Panc1 (cell line): ENCODE data around the gene NUDT16.

Source experiments
- TF ChIP-seq, protein P1 (sequence below): fragments of 450-650 bp; IDR thresholded peaks from 2 replicates; pipeline ENCODE4 v1.5.1; 2017; ENCODE audit warnings: mild to moderate bottlenecking
- TF ChIP-seq, protein P2 (sequence below), 2 experiments: IDR thresholded peaks; 2 replicates each; pipeline ENCODE4 v1.6.1; 2011 to 2012; ENCODE audit warnings: low read depth in 2 of 2, control low read depth in 1 of 2, low read length in 1 of 2, mild to moderate bottlenecking in 1 of 2, moderate library complexity in 1 of 2; ENCODE audit not compliant: insufficient read depth in 1 of 2

DNA sequence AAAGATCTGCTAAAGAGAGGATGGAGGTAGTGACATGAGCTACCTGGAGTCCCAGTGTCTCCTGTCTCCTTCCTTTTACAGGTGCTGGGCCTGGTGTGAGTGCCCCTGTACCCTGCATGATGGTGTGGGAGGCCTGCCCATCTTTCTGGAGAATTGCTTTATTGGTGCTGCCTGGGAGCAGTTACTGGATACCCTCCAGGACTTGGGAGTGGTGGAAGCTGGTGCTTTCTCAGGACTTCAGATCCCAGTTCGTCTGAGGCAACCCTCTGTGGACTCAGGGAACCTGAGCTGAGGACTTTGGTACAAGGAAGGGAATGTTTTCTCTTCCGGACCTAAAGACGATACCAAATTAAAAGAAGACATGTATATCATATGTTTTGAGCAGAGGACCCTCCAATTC, 18.3 kb upstream of the NUDT16 start:
- TF ChIP-seq, protein P1, sequence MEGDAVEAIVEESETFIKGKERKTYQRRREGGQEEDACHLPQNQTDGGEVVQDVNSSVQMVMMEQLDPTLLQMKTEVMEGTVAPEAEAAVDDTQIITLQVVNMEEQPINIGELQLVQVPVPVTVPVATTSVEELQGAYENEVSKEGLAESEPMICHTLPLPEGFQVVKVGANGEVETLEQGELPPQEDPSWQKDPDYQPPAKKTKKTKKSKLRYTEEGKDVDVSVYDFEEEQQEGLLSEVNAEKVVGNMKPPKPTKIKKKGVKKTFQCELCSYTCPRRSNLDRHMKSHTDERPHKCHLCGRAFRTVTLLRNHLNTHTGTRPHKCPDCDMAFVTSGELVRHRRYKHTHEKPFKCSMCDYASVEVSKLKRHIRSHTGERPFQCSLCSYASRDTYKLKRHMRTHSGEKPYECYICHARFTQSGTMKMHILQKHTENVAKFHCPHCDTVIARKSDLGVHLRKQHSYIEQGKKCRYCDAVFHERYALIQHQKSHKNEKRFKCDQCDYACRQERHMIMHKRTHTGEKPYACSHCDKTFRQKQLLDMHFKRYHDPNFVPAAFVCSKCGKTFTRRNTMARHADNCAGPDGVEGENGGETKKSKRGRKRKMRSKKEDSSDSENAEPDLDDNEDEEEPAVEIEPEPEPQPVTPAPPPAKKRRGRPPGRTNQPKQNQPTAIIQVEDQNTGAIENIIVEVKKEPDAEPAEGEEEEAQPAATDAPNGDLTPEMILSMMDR = no peak
- TF ChIP-seq, protein P2, sequence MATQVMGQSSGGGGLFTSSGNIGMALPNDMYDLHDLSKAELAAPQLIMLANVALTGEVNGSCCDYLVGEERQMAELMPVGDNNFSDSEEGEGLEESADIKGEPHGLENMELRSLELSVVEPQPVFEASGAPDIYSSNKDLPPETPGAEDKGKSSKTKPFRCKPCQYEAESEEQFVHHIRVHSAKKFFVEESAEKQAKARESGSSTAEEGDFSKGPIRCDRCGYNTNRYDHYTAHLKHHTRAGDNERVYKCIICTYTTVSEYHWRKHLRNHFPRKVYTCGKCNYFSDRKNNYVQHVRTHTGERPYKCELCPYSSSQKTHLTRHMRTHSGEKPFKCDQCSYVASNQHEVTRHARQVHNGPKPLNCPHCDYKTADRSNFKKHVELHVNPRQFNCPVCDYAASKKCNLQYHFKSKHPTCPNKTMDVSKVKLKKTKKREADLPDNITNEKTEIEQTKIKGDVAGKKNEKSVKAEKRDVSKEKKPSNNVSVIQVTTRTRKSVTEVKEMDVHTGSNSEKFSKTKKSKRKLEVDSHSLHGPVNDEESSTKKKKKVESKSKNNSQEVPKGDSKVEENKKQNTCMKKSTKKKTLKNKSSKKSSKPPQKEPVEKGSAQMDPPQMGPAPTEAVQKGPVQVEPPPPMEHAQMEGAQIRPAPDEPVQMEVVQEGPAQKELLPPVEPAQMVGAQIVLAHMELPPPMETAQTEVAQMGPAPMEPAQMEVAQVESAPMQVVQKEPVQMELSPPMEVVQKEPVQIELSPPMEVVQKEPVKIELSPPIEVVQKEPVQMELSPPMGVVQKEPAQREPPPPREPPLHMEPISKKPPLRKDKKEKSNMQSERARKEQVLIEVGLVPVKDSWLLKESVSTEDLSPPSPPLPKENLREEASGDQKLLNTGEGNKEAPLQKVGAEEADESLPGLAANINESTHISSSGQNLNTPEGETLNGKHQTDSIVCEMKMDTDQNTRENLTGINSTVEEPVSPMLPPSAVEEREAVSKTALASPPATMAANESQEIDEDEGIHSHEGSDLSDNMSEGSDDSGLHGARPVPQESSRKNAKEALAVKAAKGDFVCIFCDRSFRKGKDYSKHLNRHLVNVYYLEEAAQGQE (IDR thresholded peaks at IDR 0.05; ENCODE audit: insufficient read depth in 1 of 2, low read depth in 2 of 2, low read length in 1 of 2) = no peak
